Renal cortex interstitium (tissue), 11 donors: ENCODE results near the gene ARHGAP24. TPM values are rescaled to one million over a fixed set of nuclear protein-coding genes. Genes with fewer than 3 reads are reported as not detected.

Experiments used
- DNase-seq, 11 donors: peaks; one replicate each; pipeline ENCODE4 v3.0.0-alpha.2; 2013; ENCODE audit warnings: low read depth in 9 of 11, low spot score in 4 of 11; ENCODE audit errors: extremely low read depth in 1 of 11
- polyA plus RNA-seq, 3 donors: library from polyadenylated mRNA; unstranded; fragments of 120-200 nt; gene quantifications; one replicate each; pipeline ENCODE4 v1.2.1, GENCODE V29; 2013; ENCODE audit not compliant: insufficient read length in 3 of 3

ARHGAP24 gene
- polyA plus RNA-seq, 3 donors: 101 to 124 (median 118) TPM

- DNase-seq: no peak
These were observed 560.7 kb downstream of the ARHGAP24 start for GRCh38 chr4:86035688-86036087.

- no peak for DNase-seq
These were observed 561.8 kb downstream of the ARHGAP24 start for GRCh38 chr4:86036736-86037135.

GRCh38 chr4:86038037-86038436, 563.1 kb downstream of the ARHGAP24 start:
- no peak for DNase-seq

DNA sequence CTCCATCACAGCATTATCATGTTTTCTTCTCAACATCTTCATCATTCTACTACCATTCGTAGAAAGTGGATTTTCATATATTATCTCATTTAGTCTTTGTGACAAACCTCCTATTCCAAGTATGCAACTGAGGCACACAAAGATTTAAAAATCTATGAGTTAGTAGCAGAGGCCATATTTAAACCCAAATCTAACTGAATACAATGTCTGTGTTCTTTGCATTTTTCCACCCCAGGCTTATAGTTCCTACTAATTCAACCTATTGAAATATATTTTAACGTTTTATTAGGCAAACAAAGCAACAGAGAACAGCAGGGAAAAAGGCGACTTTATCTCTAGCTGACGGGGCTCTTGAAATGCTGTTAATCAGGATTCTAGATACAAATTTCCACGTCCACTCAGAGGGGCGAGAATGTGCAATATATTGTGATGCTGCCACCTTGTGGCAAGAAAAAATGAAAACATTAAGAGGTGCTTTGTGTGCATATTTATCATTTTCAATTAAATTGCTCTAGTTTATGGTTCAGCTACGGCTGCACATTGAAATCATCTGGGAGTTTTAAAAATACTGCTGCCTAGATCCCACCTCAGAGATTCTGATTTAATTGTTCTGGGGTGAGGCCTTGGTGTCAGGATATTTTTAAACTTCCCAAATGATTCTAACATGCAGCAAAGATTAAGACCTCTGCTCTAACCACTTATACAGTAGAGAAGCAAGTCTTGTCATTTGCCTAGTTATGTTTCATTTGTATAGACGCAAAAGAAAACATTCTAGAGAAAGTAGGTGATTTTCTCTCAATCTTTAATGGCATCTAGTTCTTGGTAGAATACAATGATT, 569.0 kb downstream of the ARHGAP24 start:
- DNase-seq: peak; percentile 32 to 79 (median 59)

DNA sequence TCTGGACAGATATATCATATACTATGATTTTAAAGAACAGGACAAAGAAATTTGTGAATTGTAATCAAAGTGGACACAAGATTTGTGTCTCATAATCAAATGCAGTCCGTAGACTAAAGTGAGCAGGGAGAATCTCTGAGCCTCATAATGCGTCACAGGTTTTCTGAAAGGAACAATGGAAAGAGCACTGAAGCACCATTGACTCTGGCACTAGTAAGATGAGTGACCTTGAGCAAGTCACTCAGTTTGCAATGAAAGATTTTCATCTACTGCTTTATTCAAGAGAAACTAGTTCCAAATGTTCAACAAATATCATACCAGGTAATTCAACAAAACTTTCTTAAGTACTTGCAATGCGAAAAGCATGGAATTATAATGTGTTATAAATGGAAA, 569.6 kb downstream of the ARHGAP24 start:
- DNase-seq: no peak

DNA sequence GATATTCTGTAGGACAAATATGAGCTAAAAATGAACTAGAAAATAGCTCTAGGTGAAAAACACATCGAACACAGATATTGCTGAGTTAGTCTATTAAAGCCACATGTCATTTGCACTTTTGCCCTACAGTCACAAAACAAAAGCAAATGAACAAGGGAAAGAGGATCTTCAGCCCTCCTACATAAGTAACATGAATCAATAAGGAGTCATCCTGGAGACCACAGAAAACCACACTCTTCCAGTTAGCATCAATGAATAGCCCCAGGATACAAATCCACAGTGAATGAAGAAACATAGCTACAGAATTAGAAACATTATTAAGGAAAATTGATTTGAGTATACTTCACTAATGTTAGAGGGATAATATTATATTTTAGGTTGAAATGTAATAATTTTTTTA, 573.5 kb downstream of the ARHGAP24 start:
- DNase-seq: no peak

DNA sequence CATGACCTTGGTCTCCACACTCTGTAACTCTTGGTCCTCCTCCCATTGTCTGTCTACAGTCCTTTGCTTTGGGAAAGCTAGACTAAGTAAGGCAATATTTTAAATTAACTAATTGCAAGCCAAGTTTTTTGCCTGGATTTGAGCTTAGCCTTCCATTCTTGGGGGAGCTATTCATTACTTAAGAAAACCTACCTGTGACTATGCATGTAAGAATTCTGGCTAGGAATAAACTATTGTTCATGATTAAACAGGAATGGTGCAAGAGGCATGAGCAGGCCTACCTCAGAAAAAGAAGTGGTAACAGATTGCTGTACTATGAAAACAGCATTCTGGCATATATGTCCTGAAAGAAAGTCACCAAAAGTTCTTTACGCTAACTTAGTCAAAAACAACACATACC, 575.5 kb downstream of the ARHGAP24 start:
- no peak for DNase-seq
